Measurements from ENCODE around the gene NOTCH2NLA. TPM values are rescaled to one million over a fixed set of nuclear protein-coding genes. Genes with fewer than 3 reads are reported as not detected.
"Not testable (repeated sequence)": the region's sequence is repeated elsewhere in the genome, so short reads cannot be mapped to it uniquely, and the experiment has no call there.

NOTCH2NLA gene
- total RNA-seq, result 10 to 100 TPM in 3 of 4 donors, 1 to 10 TPM in 1; 3.3 to 54.9 (median 19.1) TPM

DNA sequence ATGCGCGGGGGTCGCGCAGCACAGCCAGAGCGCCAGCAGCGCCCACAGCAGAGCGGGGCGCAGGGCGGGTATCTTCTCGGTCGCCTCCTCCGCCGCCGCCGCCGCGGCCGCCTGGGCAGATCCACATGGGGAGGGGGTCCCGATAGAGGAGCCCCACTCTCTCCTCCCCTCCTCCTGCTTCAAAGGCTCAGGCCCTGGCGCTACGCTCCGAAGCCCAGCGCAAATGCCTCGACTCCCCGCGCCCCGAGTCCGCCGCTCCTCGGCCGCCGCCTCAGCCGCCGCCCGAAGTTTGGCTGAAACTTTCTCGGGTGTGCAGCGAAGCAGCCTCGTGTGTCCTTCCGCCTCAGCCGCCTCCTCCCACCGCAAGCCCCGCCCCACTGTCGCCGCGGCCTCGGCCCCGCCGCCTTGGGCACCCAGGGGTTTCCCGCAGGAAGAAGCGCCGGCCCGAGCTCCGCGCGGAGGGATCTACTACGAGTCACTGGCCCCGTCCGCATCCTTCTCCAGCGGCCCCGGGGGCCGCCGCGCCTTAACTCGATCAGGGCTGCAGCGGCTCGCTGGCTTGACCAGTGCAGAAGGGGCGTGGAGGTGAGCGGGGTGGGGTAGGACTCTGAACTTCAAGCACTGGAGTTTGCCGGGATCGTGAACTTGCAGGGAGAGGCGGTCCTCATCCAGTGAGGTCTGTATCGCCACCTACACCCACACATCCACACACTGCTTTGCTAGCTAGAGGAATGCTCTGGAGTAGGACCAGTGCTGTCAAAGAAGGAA lies at the start of gene NOTCH2NLA:
Gene NOTCH2NLA, minus strand, starts transcription at position 312 of the 768 bp plus-strand sequence. CDS start 39,684 bp downstream, outside the sequence.
- DNase-seq, result peak; percentile 1 to 23
- H3K27me3 ChIP-seq; intact Hi-C loops (cut with DNase I; ENCODE audit: low total_unique reads); H3K36me3 ChIP-seq; in situ Hi-C loops (cut with MboI; ENCODE audit: low sequenced_read_pairs in 4 of 4); H3K9me3 ChIP-seq; H3K4me1 ChIP-seq: not testable (repeated sequence)
- H3K4me3 ChIP-seq, result peak within 1 kb of the TSS; percentile 57 to 67 (median 63)
- peak in 1 of 2 donors; percentile 60 for ATAC-seq
- TF ChIP-seq POLR2A (IDR thresholded peaks at IDR 0.05), result peak; percentile 62 to 84
- peak within 1 kb of the TSS; percentile 80 to 91 (median 82) for H3K27ac ChIP-seq

DNA sequence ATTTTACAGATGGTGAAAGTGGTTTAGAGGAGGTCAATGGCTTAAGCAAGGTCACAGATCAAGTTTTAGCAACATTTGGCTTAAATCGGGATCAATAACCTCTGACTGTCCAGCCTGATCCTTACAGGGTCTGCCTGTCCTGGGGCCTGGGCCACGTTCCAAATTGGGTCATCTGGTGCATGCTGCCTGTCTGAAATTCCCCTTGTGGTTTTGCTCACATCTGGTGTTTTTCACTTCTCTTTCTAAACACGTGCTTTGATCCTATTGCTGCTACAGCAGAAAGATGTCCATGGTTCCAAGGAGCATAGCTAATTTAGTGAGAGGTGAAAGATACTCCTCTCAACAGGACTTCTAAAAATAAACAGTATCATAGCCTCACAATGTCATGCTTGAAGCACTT lies 49.5 kb upstream of the NOTCH2NLA start:
- H3K27ac ChIP-seq; H3K9me3 ChIP-seq; H3K27me3 ChIP-seq; intact Hi-C loops (cut with DNase I; ENCODE audit: low total_unique reads); H3K4me1 ChIP-seq; DNase-seq; H3K4me3 ChIP-seq; H3K36me3 ChIP-seq; in situ Hi-C loops (cut with MboI; ENCODE audit: low sequenced_read_pairs in 4 of 4): not testable (repeated sequence)
- peak; percentile 30 to 46 for ATAC-seq

DNA sequence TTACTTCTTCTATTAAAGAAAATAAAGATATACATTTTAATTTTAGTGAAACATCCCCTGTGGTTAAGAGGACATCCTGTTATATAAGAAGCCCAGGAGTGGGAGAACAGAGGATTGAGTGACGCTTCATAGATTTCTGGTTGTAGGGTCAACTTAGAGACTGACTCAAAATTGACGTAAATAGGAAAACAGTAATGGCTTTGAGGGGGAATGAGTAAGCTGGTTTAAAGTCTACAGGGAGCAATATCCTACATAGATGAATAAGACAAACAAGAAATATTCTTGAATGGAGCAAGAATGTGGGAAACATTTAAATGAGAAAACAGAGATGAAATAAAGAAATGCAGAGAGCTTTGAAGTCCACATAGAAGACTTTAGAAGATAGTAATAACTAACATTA lies 48.3 kb upstream of the NOTCH2NLA start:
- not testable (repeated sequence) for H3K27ac ChIP-seq

GRCh38 chr1:146274083-146274482 lies 45.3 kb upstream of the NOTCH2NLA start:
- H3K27me3 ChIP-seq; in situ Hi-C loops (cut with MboI; ENCODE audit: low sequenced_read_pairs in 4 of 4); intact Hi-C loops (cut with DNase I; ENCODE audit: low total_unique reads); H3K4me3 ChIP-seq; ATAC-seq; H3K36me3 ChIP-seq; H3K27ac ChIP-seq; H3K4me1 ChIP-seq; DNase-seq; H3K9me3 ChIP-seq: not testable (repeated sequence)

More for the DNA sequence above, 48.3 kb upstream of the NOTCH2NLA start:
- H3K9me3 ChIP-seq; DNase-seq; intact Hi-C loops (cut with DNase I; ENCODE audit: low total_unique reads); H3K27me3 ChIP-seq; H3K4me3 ChIP-seq; in situ Hi-C loops (cut with MboI; ENCODE audit: low sequenced_read_pairs in 4 of 4); H3K36me3 ChIP-seq; H3K4me1 ChIP-seq: not testable (repeated sequence)
- peak in 1 of 2 donors; percentile 36 for ATAC-seq

GRCh38 chr1:146273194-146273593 lies 44.4 kb upstream of the NOTCH2NLA start:
- H3K9me3 ChIP-seq; intact Hi-C loops (cut with DNase I; ENCODE audit: low total_unique reads); H3K27ac ChIP-seq; in situ Hi-C loops (cut with MboI; ENCODE audit: low sequenced_read_pairs in 4 of 4); H3K4me3 ChIP-seq; DNase-seq; ATAC-seq; H3K4me1 ChIP-seq; H3K36me3 ChIP-seq; H3K27me3 ChIP-seq: not testable (repeated sequence)

DNA sequence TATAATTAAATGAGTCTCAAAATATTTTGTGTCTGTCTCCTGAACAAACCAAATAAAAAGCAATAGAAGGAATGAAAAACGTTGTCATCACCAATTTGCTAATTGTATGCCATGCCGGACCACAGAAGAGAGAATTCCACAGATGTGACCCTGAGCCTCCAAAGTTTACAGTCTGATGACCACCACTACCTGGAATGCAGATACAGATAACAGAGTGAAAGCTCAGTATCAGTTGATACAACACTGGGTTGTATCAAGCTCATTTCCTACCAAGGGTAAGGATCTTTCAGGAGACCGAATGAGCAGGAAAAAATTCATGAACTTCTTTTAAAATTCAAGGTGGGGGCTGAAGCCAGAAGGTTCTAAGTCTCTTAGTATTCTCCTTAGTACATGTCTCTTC lies 43.9 kb upstream of the NOTCH2NLA start:
- H3K4me3 ChIP-seq; H3K4me1 ChIP-seq; H3K36me3 ChIP-seq; in situ Hi-C loops (cut with MboI; ENCODE audit: low sequenced_read_pairs in 4 of 4); H3K9me3 ChIP-seq; ATAC-seq; H3K27me3 ChIP-seq; DNase-seq; H3K27ac ChIP-seq; intact Hi-C loops (cut with DNase I; ENCODE audit: low total_unique reads): not testable (repeated sequence)

- ATAC-seq; H3K4me1 ChIP-seq; in situ Hi-C loops (cut with MboI; ENCODE audit: low sequenced_read_pairs in 4 of 4); H3K27ac ChIP-seq; H3K36me3 ChIP-seq; intact Hi-C loops (cut with DNase I; ENCODE audit: low total_unique reads); DNase-seq; H3K9me3 ChIP-seq; H3K4me3 ChIP-seq; H3K27me3 ChIP-seq: not testable (repeated sequence)
Measured at GRCh38 chr1:146271977-146272376, 43.2 kb upstream of the NOTCH2NLA start.

GRCh38 chr1:146270129-146270528 lies 41.3 kb upstream of the NOTCH2NLA start:
- H3K9me3 ChIP-seq; in situ Hi-C loops (cut with MboI; ENCODE audit: low sequenced_read_pairs in 4 of 4); H3K36me3 ChIP-seq; ATAC-seq; H3K4me3 ChIP-seq; DNase-seq; H3K27me3 ChIP-seq; intact Hi-C loops (cut with DNase I; ENCODE audit: low total_unique reads); H3K27ac ChIP-seq; H3K4me1 ChIP-seq: not testable (repeated sequence)

DNA sequence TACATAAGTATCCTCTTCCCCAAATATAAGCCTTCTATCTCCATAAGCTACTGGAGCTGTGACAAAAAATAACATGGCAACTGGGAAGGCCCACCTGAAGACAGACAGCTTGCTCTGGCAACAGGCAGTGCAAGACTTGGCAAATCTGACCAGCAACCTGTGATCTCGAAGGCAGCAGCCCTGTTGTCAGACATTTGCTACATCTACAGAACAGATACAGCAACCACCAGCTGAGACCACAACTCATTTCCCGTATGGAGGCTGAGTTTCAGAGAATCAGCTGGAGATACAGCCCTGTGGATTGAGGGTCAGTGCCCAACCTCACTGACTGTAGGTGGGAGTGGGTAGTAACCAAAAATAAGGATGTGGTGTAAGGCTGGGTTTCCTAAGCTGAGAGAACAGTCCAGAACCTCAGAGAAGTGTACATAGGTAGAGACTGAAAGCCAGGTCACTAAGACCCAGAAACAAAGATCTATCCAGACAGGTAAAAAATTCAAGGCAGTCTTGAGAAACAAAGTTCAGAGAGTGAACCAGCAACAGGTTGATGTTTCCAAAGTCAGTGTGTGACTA lies 37.4 kb upstream of the NOTCH2NLA start:
- in situ Hi-C loops (cut with MboI; ENCODE audit: low sequenced_read_pairs in 4 of 4); ATAC-seq; H3K4me3 ChIP-seq; H3K36me3 ChIP-seq; DNase-seq; intact Hi-C loops (cut with DNase I; ENCODE audit: low total_unique reads); H3K9me3 ChIP-seq; H3K4me1 ChIP-seq; H3K27me3 ChIP-seq; H3K27ac ChIP-seq: not testable (repeated sequence)

DNA sequence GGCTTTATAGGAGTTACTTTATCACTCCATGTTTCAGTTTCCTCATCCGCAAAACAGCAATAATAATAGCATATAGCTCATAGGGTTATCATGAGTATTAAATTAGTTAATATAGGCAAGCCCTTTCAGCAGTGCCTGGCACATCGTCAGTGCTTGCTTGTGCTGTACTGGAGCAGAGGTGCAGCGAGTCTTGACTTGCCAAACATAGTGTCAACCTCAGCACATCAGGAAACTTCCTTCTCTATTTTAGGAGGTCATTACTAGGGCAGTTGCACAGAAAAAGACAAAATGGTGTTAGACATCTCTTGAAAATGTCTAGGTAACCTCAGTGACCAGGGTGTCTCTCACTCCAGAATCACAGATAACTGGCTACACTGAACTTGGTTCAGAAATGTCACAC lies 35.9 kb upstream of the NOTCH2NLA start:
- H3K27ac ChIP-seq; H3K4me3 ChIP-seq; intact Hi-C loops (cut with DNase I; ENCODE audit: low total_unique reads); ATAC-seq; in situ Hi-C loops (cut with MboI; ENCODE audit: low sequenced_read_pairs in 4 of 4); H3K36me3 ChIP-seq; DNase-seq; H3K9me3 ChIP-seq; H3K4me1 ChIP-seq; H3K27me3 ChIP-seq: not testable (repeated sequence)

GRCh38 chr1:146260006-146260730 lies 31.3 kb upstream of the NOTCH2NLA start:
- H3K27ac ChIP-seq; H3K27me3 ChIP-seq; H3K4me1 ChIP-seq; DNase-seq; ATAC-seq; in situ Hi-C loops (cut with MboI; ENCODE audit: low sequenced_read_pairs in 4 of 4); intact Hi-C loops (cut with DNase I; ENCODE audit: low total_unique reads); H3K36me3 ChIP-seq; H3K9me3 ChIP-seq; H3K4me3 ChIP-seq: not testable (repeated sequence)

Measured in gastrocnemius medialis (tissue), 4 donors.